Endodermal cell (in vitro differentiated cells): Measurements from ENCODE around the gene OSBPL8. TPM values are rescaled to one million over a fixed set of nuclear protein-coding genes. Genes with fewer than 3 reads are reported as not detected.

ENCODE experiments used
- DNase-seq: peaks from one replicate; pipeline ENCODE4 v3.0.0-alpha.2; 2017
- H3K27ac ChIP-seq: 2 replicates; pipeline ENCODE4 v1.5.1; 2013; ENCODE audit warnings: mild to moderate bottlenecking, low read depth, low read length, moderate library complexity
- H3K27me3 ChIP-seq: 2 replicates; pipeline ENCODE4 v1.6.1; 2013; ENCODE audit warnings: mild to moderate bottlenecking, low read length, moderate library complexity; ENCODE audit not compliant: insufficient read depth, control insufficient read depth, poor library complexity, severe bottlenecking
- H3K36me3 ChIP-seq: 2 replicates; pipeline ENCODE4 v1.7.0; 2013; ENCODE audit warnings: mild to moderate bottlenecking, low read length, moderate library complexity; ENCODE audit not compliant: control insufficient read depth, insufficient read depth
- H3K4me1 ChIP-seq: one replicate; pipeline ENCODE4 v1.7.0; 2013; ENCODE audit warnings: low read length; ENCODE audit not compliant: control insufficient read depth, insufficient read depth
- H3K4me3 ChIP-seq: 2 replicates; pipeline ENCODE4 v1.5.1; 2013; ENCODE audit warnings: mild to moderate bottlenecking, low read length, moderate library complexity
- H3K9ac ChIP-seq: 2 replicates; pipeline ENCODE4 v1.6.1; 2013; ENCODE audit warnings: mild to moderate bottlenecking, low read length, moderate library complexity; ENCODE audit not compliant: poor library complexity, severe bottlenecking; ENCODE audit errors: extremely low read depth
- H3K9me3 ChIP-seq: 2 replicates; pipeline ENCODE4 v1.6.1; 2013; ENCODE audit warnings: mild to moderate bottlenecking, low read length, moderate library complexity; ENCODE audit not compliant: control insufficient read depth
- H3K27ac Mint-ChIP-seq: 2 replicates; pipeline ENCODE4 v1.8.0; 2020; ENCODE audit warnings: mixed read lengths
- H3K27me3 Mint-ChIP-seq: 2 replicates; pipeline ENCODE4 v1.8.0; 2021; ENCODE audit warnings: mild to moderate bottlenecking, mixed read lengths; ENCODE audit not compliant: insufficient read depth
- H3K36me3 Mint-ChIP-seq: 2 replicates; pipeline ENCODE4 v1.8.0; 2020; ENCODE audit warnings: low read depth, mixed read lengths
- H3K4me1 Mint-ChIP-seq: 2 replicates; pipeline ENCODE4 v1.8.0; 2020; ENCODE audit warnings: mixed read lengths
- H3K4me3 Mint-ChIP-seq: 2 replicates; pipeline ENCODE4 v1.8.0; 2020; ENCODE audit warnings: mild to moderate bottlenecking, moderate library complexity, mixed read lengths
- H3K9me3 Mint-ChIP-seq: 2 replicates; pipeline ENCODE4 v1.8.0; 2020; ENCODE audit warnings: mild to moderate bottlenecking, mixed read lengths
- WGBS, 2 experiments: methylation state at CpG; one replicate each; pipeline versions ENCODE4 v1.1.5 to v1.1.7; 2013; ENCODE audit warnings: missing lambda C conversion rate in 2 of 2, mixed read lengths in 1 of 2; ENCODE audit not compliant: insufficient coverage in 1 of 2, insufficient read length in 1 of 2; 5-methylcytosine and 5-hydroxymethylcytosine counted together
- total RNA-seq, 2 donors: library from RNA; stranded (reverse); fragmentation: NEBNext Ultra II Directional in 1 of 2; extraction: Animal tissue kit (Norgen Biotek cat#: 25700) in 1 of 2; gene quantifications; 2 replicates in 1 of 2; 3 replicates in 1 of 2; pipeline ENCODE4 v1.2.1, GENCODE V29; 2021
- TF ChIP-seq, protein P1 (sequence below): fragments of 200-600 bp; sonication (generic); conservative IDR thresholded peaks from 2 replicates; pipeline ENCODE4 v1.5.0; 2021; ENCODE audit warnings: antibody characterized with exemption, mild to moderate bottlenecking

Gene OSBPL8
- total RNA-seq, 2 donors from 2014 or later, result 44.0 to 58.8 TPM

DNA sequence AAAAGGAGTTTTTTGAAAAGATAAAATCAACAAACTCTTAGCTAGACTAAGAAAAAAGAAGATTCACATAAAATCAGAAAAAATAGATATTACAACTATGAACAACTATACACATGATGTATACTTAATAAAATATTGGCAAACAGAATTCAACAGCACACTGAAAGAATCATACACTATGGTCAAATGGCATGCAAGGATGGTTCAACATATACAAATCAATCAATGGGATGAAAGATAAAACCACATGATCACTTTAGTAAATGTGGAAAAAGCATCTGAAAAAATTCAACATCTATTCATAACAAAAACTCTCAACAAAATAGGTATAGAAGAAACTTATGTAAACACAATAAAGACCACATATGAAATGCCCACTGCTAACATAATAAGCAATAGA is 126.8 kb downstream of the OSBPL8 start:
- Histone ChIP-seq H3K9me3 (peaks cover 16% of the 10 kb centered on the region), H3K27ac (no peak overlapping the region), H3K27me3 (no peaks in the 10 kb centered on the region), H3K36me3 (no peaks in the 10 kb centered on the region), H3K9ac (no peak overlapping the region), H3K4me1 (no peaks in the 10 kb centered on the region), H3K4me3 (no peak overlapping the region)
- Mint-ChIP-seq H3K36me3 (peaks cover 27% of the 10 kb centered on the region), H3K4me1 (no peaks in the 10 kb centered on the region), H3K27me3 (no peaks in the 10 kb centered on the region), H3K9me3 (peaks cover 22% of the 10 kb centered on the region), H3K4me3 (no peak overlapping the region), H3K27ac (no peak overlapping the region)
- TF ChIP-seq, protein P1, sequence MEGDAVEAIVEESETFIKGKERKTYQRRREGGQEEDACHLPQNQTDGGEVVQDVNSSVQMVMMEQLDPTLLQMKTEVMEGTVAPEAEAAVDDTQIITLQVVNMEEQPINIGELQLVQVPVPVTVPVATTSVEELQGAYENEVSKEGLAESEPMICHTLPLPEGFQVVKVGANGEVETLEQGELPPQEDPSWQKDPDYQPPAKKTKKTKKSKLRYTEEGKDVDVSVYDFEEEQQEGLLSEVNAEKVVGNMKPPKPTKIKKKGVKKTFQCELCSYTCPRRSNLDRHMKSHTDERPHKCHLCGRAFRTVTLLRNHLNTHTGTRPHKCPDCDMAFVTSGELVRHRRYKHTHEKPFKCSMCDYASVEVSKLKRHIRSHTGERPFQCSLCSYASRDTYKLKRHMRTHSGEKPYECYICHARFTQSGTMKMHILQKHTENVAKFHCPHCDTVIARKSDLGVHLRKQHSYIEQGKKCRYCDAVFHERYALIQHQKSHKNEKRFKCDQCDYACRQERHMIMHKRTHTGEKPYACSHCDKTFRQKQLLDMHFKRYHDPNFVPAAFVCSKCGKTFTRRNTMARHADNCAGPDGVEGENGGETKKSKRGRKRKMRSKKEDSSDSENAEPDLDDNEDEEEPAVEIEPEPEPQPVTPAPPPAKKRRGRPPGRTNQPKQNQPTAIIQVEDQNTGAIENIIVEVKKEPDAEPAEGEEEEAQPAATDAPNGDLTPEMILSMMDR, result no peak
- no peak for DNase-seq

DNA sequence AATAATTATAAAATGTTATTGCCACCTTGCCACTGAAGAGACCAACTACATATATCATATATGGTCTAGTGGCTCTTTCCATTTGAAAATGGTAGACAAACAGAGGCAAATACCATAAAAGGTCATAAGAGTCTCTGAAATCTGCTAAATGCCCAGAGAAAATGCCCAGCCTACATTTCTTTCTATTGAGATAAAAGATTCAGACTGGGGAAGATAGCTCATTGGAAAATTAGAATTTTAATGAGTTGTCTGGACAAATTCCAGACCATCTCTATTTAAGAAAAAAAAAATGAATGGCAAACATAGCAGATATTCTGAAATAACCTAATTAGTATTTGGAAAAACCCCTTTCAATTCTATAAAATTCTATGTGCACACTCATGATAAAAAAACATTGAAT is 131.5 kb downstream of the OSBPL8 start:
- DNase-seq, result no peak
- Histone ChIP-seq H3K4me3 (no peak overlapping the region), H3K27me3 (no peaks in the 10 kb centered on the region), H3K4me1 (peaks cover under 1% of the 10 kb centered on the region), H3K36me3 (no peaks in the 10 kb centered on the region), H3K27ac (no peak overlapping the region), H3K9me3 (peaks cover 30% of the 10 kb centered on the region), H3K9ac (no peak overlapping the region)
- no peaks in the 10 kb centered on the region for H3K27me3 Mint-ChIP-seq
- H3K9me3 Mint-ChIP-seq, result peaks cover 23% of the 10 kb centered on the region
- H3K36me3 Mint-ChIP-seq, result peaks cover 19% of the 10 kb centered on the region
- no peak overlapping the region for H3K4me3 Mint-ChIP-seq
- H3K27ac Mint-ChIP-seq, result no peak overlapping the region
- TF ChIP-seq, protein P1, result no peak
- H3K4me1 Mint-ChIP-seq, result peaks cover under 1% of the 10 kb centered on the region

DNA sequence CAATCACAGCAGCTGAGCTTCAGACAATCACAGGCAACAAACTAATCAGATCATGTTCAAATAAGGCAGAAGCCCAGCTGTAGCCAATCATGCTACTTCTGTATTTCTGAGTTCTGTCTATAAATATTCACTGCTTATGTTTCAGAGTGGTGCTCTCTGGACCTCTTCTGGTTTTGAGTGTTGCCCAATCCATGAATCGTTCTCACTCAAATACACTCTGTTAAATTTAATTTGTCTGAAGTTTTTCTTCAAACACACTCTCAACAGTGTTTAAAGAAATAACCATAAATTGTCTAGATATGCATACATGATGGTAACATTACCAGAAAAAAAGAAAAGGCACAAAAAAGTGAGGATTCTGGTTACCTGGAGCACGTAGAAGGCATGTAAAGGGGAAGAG is 133.4 kb downstream of the OSBPL8 start:
- no peak overlapping the region for H3K4me3 Mint-ChIP-seq
- no peak overlapping the region for H3K4me3 ChIP-seq
- H3K27me3 ChIP-seq, result no peaks in the 10 kb centered on the region
- peaks cover 12% of the 10 kb centered on the region for H3K9me3 Mint-ChIP-seq
- H3K36me3 ChIP-seq, result no peaks in the 10 kb centered on the region
- peaks cover 10% of the 10 kb centered on the region for H3K4me1 Mint-ChIP-seq
- TF ChIP-seq, protein P1, result no peak
- no peaks in the 10 kb centered on the region for H3K27me3 Mint-ChIP-seq
- no peak overlapping the region for H3K9ac ChIP-seq
- no peak overlapping the region for H3K27ac Mint-ChIP-seq
- H3K4me1 ChIP-seq, result peaks cover 10% of the 10 kb centered on the region
- H3K9me3 ChIP-seq, result peaks cover 24% of the 10 kb centered on the region
- no peak overlapping the region for H3K27ac ChIP-seq
- peaks cover 10% of the 10 kb centered on the region for H3K36me3 Mint-ChIP-seq
- 88 to 97% methylated on average over 1 to 2 of the region's 2 CpGs for WGBS, 2 experiments
- no peak for DNase-seq
